Endothelial cell of umbilical vein (primary cell): ENCODE results near the gene FRS2.

Source experiments
- CTCF ChIP-seq, 2 donors: IDR thresholded peaks; 1 replicate in 1 of 2; 2 replicates in 1 of 2; pipeline ENCODE4 v1.5.1; 2011; ENCODE audit warnings: low read length in 2 of 2, mild to moderate bottlenecking in 2 of 2, moderate library complexity in 2 of 2, control low read depth in 1 of 2, inconsistent platforms in 1 of 2, low read depth in 1 of 2; ENCODE audit not compliant: insufficient read depth in 1 of 2; ENCODE audit errors: extremely low read depth in 1 of 2
- EZH2 ChIP-seq: IDR thresholded peaks from 2 replicates; pipeline ENCODE4 v1.6.1; 2012; ENCODE audit warnings: borderline replicate concordance, low read depth, mild to moderate bottlenecking, moderate library complexity, low read length, inconsistent platforms; ENCODE audit not compliant: severe bottlenecking
- TF ChIP-seq, protein P1 (sequence below): IDR thresholded peaks from 2 replicates; pipeline ENCODE4 v1.6.1; 2011; ENCODE audit not compliant: insufficient read depth, insufficient read length

DNA sequence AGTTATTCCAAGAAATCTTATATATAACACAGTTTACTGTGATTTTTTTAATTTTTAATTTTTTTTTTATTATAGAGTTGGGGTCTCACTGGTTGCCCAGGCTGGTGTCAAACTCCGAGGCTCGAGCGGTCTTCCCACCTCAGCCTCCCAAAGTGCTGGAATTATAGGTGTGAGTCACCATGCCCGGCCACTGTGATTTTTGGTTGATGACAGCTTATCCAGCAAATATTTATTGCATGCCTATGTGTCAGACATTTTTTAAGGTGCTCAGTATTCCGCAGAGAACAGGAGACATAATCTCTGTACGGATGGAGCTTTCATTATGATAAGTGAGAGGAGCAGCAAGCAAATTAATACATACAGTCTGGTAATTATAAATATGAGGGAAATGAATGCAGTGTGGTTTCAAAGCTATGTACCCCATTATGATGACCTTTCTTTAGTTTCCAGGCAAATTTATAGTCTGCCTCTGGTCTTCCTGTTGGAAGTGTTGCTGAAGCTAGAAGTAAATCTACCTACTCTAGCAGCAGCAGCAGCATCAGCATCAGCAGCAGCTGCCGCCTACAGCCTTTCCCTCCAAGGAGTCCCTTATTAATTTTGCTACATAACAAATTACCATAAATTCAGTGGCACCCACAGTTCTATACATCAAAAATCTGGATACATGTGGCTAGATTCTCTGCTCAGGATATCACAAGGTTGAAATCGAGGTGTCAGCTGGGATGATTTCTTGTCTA lies 32.3 kb downstream of the FRS2 start:
- TF ChIP-seq CTCF (IDR thresholded peaks at IDR 0.05; ENCODE audit: extremely low read depth in 1 of 2, insufficient read depth in 1 of 2, low read depth in 1 of 2, low read length in 2 of 2) (no peak), EZH2 (no peak)
- TF ChIP-seq, protein P1, sequence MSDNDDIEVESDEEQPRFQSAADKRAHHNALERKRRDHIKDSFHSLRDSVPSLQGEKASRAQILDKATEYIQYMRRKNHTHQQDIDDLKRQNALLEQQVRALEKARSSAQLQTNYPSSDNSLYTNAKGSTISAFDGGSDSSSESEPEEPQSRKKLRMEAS: no peak
